Lower leg skin (tissue), 4 donors: ENCODE results near the gene ARAP1. TPM values are rescaled to one million over a fixed set of nuclear protein-coding genes. Genes with fewer than 3 reads are reported as not detected.

Experiments
- DNase-seq, 2 donors: peaks; one replicate each; pipeline ENCODE4 v3.0.0-alpha.2; 2019; ENCODE audit warnings: low spot score in 2 of 2
- H3K4me3 ChIP-seq: fragments of 200-600 bp; sonication (generic); 2 replicates; pipeline ENCODE4 v1.5.1; 2017; ENCODE audit warnings: mild to moderate bottlenecking, low read depth; ENCODE audit not compliant: poor library complexity, severe bottlenecking
- CTCF ChIP-seq, 3 donors: fragments of 450-650 bp; IDR thresholded peaks; one replicate each; pipeline ENCODE4 v1.5.1; 2016; ENCODE audit warnings: antibody characterized with exemption in 3 of 3, mild to moderate bottlenecking in 3 of 3, moderate library complexity in 2 of 3
- POLR2A ChIP-seq, 2 donors: fragments of 450-650 bp; IDR thresholded peaks; one replicate each; pipeline ENCODE4 v1.6.1; 2016 to 2017; ENCODE audit warnings: antibody characterized with exemption in 2 of 2, mild to moderate bottlenecking in 1 of 2, moderate library complexity in 1 of 2
- WGBS, 2 donors: methylation state at CpG; one replicate each; pipeline ENCODE4 v1.1.5; 2018; 5-methylcytosine and 5-hydroxymethylcytosine counted together
- intact Hi-C: fragments of 100-400 bp; cut with DNase I; formaldehyde crosslinking; loops from one replicate; pipeline ENCODE4 v1.15.0; 2023; ENCODE audit warnings: low total_unique reads
- total RNA-seq, 4 donors: library from RNA; depleted of rRNA; stranded (reverse); fragments of >200 nt; gene quantifications; one replicate each; pipeline ENCODE4 v1.1.0, GENCODE V29; 2016

Gene ARAP1
- total RNA-seq, 4 donors from 2014 or later = 60.6 to 89.6 (median 80.6) TPM

DNA sequence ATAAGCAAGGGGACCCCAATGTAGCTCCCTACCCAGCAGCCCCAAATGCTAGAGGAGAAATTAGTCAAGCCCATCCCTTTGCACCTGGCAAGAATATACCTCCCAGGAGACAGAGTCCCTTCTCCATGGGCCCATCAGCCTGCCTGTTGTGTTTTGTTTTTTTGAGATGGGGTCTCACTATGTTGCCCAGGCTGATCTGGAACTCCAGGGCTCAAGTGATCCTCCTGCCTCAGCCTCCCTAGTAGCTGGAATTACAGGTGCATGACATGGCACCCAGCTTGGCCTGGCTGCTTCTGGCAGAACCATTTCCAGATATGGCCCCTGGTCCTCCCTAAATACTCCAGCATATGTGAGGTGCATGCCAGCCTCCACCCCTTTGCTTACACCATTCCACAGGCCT is 100.1 kb downstream of the ARAP1 start:
- TF ChIP-seq CTCF (IDR thresholded peaks at IDR 0.05) = no peak
- TF ChIP-seq POLR2A (IDR thresholded peaks at IDR 0.05) = no peak
- no peak for DNase-seq
- intact Hi-C loops = no loop called here
- H3K4me3 ChIP-seq = no peak overlapping the region

DNA sequence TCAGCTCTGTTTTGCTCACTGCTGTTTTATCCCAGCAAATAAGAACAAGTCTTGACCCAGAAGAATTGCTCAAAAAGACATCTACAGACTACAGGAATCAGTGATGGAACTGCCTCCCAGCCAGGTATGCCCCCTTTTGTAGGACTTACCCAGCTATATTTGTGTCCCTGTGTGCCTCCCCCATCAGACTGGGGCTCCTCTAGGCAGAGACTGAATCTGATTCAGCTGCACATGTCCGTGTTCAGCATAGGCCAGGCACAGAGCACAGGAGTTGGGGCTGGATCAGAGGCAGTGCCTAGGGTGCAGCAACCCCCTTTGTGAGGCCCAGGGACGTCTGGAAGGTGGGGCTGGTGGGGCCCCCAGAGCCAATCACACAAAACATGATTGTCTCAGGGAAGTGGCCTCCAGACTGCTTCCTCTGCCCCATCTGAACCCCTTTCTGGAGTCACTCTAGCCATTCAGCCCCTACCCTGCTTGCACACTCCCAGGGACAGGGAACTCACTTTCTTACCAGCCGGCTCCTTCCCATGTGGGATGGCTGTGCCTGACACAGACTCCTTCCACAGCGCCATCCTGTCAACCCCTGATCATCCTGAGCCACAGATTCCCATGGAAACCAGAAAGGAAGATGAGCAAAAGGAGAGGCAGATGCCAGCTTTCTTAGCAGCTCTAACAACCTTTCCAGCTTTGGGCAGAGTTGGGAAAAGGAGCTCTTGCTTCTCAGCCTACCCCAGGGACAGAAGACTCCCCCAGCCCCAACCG is 102.8 kb downstream of the ARAP1 start:
- WGBS, 2 donors = 76 to 81% methylated on average over 5 of the region's 5 CpGs
- H3K4me3 ChIP-seq = no peak overlapping the region
- TF ChIP-seq POLR2A (IDR thresholded peaks at IDR 0.05) (no peak), CTCF (IDR thresholded peaks at IDR 0.05) (no peak)
- no peak for DNase-seq
- intact Hi-C loops = loop anchor here (10.0 kb wide), 1 partner anchor 175 kb away; no protein-coding TSS in a partner anchor

- WGBS, 2 donors = 81 to 82% methylated on average over 7 of the region's 7 CpGs
- intact Hi-C loops = loop anchor here (10.0 kb wide), 1 partner anchor 174 kb away; no protein-coding TSS in a partner anchor
- no peak for TF ChIP-seq POLR2A (IDR thresholded peaks at IDR 0.05)
- no peak for TF ChIP-seq CTCF (IDR thresholded peaks at IDR 0.05)
Measured at GRCh38 chr11:72648384-72649136, 103.6 kb downstream of the ARAP1 start.

GRCh38 chr11:72647882-72648281 is 104.3 kb downstream of the ARAP1 start:
- intact Hi-C loops = loop anchor here (10.0 kb wide), 1 partner anchor 173 kb away; no protein-coding TSS in a partner anchor

More at GRCh38 chr11:72648384-72649136, 103.6 kb downstream of the ARAP1 start:
- DNase-seq = no peak
- H3K4me3 ChIP-seq = no peak overlapping the region

DNA sequence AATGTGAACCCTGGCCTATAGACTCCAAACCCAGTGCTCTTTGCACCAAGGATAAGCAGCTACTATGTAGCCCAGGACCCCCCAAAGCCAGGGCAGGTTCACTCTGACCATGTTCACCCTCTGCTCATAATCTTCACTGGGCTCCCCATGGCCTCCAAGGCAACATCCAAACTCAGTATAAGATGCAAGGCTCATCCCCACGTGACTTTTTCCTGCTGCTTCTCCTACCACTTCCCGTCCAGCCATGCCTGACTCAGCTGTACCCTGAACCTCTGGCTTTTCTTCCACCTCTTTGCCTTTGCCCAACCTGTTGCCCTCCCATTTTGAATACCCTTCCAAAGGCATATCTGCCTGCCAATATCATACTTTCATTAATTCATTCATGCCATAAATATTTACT is 105.7 kb downstream of the ARAP1 start:
- intact Hi-C loops = loop anchor here (10.0 kb wide), 1 partner anchor 172 kb away; no protein-coding TSS in a partner anchor
- WGBS, 2 donors = 78 to 85% methylated on average over 2 of the region's 2 CpGs
- DNase-seq = no peak
- H3K4me3 ChIP-seq = no peak overlapping the region
- TF ChIP-seq POLR2A (IDR thresholded peaks at IDR 0.05) (no peak), CTCF (IDR thresholded peaks at IDR 0.05) (no peak)

More at GRCh38 chr11:72647882-72648281, 104.3 kb downstream of the ARAP1 start:
- no peak overlapping the region for H3K4me3 ChIP-seq
- DNase-seq = no peak
- WGBS, 2 donors = 92 to 97% methylated on average over 3 to 4 of the region's 4 CpGs
- TF ChIP-seq POLR2A (IDR thresholded peaks at IDR 0.05) (no peak), CTCF (IDR thresholded peaks at IDR 0.05) (no peak)
